ENCODE measurements around the gene APBB1. TPM values are rescaled to one million over a fixed set of nuclear protein-coding genes. Genes with fewer than 3 reads are reported as not detected.

APBB1 gene
- total and polyA plus RNA-seq, 10 of the 15 experiments (the other 5 are each of a cell fraction or from before 2014, with no cell fraction given) = 0.31 to 10.6 (median 5.4) TPM

- BruUV-seq (replicated peaks) = no TSS peak
- ATAC-seq = no peak
- Histone ChIP-seq H3K4me2 (ENCODE audit: control insufficient read depth, insufficient read depth) (no peak overlapping the region), H3K27me3 (replicated peaks in 1 of 2; ENCODE audit: control insufficient read depth in 2 of 2, insufficient read depth in 2 of 2, low read length in 1 of 2) (no peaks in the 10 kb centered on the region), H3K4me3 (no peak overlapping the region), H3K9me3 (replicated peaks; ENCODE audit: control insufficient read depth, insufficient read depth, low read length) (no peaks in the 10 kb centered on the region), H4K20me1 (ENCODE audit: control insufficient read depth, insufficient read depth) (no peaks in the 10 kb centered on the region), H3K4me1 (ENCODE audit: control insufficient read depth, insufficient read depth, low read length) (peaks cover 4% of the 10 kb centered on the region; the same call in 1 of the 2 replicates), H3K79me2 (ENCODE audit: control insufficient read depth, insufficient read depth, low read length) (no peaks in the 10 kb centered on the region), H3K27ac (ENCODE audit: control insufficient read depth, insufficient read depth) (no peak overlapping the region), H2AFZ (ENCODE audit: control insufficient read depth, low read depth, low read length) (no peak overlapping the region), H3K36me3 (ENCODE audit: control insufficient read depth in 2 of 2, insufficient read depth in 2 of 2, low read length in 1 of 2) (no peaks in the 10 kb centered on the region), H3K9ac (ENCODE audit: control insufficient read depth, insufficient read depth, low read length) (no peak overlapping the region)
- no peak for FAIRE-seq
- SMC1A ChIA-PET (ENCODE audit: uncharacterized antibody, unreplicated experiment) = interaction anchor here (0.7 to 12.8 kb wide), 4 partner anchors 15 to 1252 kb away, joined by 3 to 293 read pairs (median 4); no protein-coding TSS in a partner anchor
- CTCF ChIA-PET = interaction anchor here (0.9 to 17.4 kb wide), 6 partner anchors 13 to 79 kb away, joined by 3 to 560 read pairs (median 16); no protein-coding TSS in a partner anchor
- intact Hi-C loops (cut with micrococcal nuclease; ENCODE audit: unreplicated experiment) = no loop called here
- POLR2A ChIA-PET = interaction anchor here (1.9 kb wide), 1 partner anchor 64 kb away, joined by 7 read pairs; no protein-coding TSS in a partner anchor
- WGBS (ENCODE audit: insufficient coverage, insufficient replicate concordance, low lambda C conversion rate, missing lambda C conversion rate) = 51% methylated on average over 4 of the region's 4 CpGs
- no peak for DNase-seq (ENCODE audit: low read depth, low spot score)
- RAD21 ChIA-PET (ENCODE audit: unreplicated experiment) = interaction anchor here (1.4 to 14.2 kb wide), 2 partner anchors 63 to 263 kb away, joined by 4 to 305 read pairs; no protein-coding TSS in a partner anchor
- no peak for TF ChIP-seq TCF12 (IDR thresholded peaks at IDR 0.05; ENCODE audit: low read depth, low read length)
- TF ChIP-seq, protein P1, sequence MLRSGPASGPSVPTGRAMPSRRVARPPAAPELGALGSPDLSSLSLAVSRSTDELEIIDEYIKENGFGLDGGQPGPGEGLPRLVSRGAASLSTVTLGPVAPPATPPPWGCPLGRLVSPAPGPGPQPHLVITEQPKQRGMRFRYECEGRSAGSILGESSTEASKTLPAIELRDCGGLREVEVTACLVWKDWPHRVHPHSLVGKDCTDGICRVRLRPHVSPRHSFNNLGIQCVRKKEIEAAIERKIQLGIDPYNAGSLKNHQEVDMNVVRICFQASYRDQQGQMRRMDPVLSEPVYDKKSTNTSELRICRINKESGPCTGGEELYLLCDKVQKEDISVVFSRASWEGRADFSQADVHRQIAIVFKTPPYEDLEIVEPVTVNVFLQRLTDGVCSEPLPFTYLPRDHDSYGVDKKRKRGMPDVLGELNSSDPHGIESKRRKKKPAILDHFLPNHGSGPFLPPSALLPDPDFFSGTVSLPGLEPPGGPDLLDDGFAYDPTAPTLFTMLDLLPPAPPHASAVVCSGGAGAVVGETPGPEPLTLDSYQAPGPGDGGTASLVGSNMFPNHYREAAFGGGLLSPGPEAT (IDR thresholded peaks at IDR 0.05; ENCODE audit: low read depth) = no peak
- TF ChIP-seq TBL1XR1 (IDR thresholded peaks at IDR 0.05; ENCODE audit: low read depth, low read length) = no peak
- TF ChIP-seq MXI1 (IDR thresholded peaks at IDR 0.05; ENCODE audit: low read depth, low read length) = no peak
- TF ChIP-seq MYB (IDR thresholded peaks at IDR 0.05; ENCODE audit: borderline replicate concordance, low read depth, low read length) = no peak
- TF ChIP-seq PAX8 (IDR thresholded peaks at IDR 0.05) = no peak
- in situ Hi-C loops (cut with MboI) = loop anchor here (5.0 kb wide), 1 partner anchor 60 kb away; no protein-coding TSS in a partner anchor
Observed at GRCh38 chr11:6442441-6442840, 23.5 kb upstream of the APBB1 start.

All from GM12878 (cell line).